ENCODE data around the gene KCNQ1.

DNA sequence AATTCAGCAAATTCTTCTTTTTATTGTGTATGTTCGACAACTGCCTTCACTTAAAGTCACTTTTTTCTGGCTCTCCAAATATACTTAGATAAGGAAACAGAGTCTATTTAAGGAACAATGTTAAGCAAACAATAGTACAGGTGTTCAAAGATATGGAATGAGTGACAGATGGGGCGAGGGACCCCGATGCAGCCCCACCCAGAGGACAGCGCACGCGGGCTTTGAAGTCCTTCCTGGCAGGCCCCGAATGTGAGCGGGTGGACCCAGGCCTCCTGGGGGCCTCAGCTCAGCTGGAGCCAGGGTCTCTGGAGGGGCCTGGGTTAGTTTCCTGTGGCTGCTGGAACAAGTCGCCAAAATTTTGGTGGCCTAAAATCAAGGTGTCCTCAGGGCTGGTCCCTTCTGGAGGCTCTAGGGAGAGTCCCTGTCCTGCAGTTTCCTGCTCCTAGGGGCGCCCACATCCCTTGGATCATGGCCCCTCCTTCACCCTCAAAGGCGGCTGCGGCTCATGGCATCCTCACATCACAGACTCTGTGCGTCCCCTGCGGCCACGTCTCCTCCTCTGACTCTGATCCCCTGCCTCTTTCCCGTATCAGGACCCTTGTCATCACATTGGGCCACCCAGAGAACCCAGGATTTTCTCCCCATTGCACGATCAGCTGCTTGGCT lies 295.6 kb downstream of the KCNQ1 start:
- no peak for TF ChIP-seq EZH2 (IDR thresholded peaks at IDR 0.05; ENCODE audit: borderline replicate concordance, insufficient read depth, low read length, poor library complexity, severe bottlenecking)
- TF ChIP-seq, protein P1, sequence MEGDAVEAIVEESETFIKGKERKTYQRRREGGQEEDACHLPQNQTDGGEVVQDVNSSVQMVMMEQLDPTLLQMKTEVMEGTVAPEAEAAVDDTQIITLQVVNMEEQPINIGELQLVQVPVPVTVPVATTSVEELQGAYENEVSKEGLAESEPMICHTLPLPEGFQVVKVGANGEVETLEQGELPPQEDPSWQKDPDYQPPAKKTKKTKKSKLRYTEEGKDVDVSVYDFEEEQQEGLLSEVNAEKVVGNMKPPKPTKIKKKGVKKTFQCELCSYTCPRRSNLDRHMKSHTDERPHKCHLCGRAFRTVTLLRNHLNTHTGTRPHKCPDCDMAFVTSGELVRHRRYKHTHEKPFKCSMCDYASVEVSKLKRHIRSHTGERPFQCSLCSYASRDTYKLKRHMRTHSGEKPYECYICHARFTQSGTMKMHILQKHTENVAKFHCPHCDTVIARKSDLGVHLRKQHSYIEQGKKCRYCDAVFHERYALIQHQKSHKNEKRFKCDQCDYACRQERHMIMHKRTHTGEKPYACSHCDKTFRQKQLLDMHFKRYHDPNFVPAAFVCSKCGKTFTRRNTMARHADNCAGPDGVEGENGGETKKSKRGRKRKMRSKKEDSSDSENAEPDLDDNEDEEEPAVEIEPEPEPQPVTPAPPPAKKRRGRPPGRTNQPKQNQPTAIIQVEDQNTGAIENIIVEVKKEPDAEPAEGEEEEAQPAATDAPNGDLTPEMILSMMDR (IDR thresholded peaks at IDR 0.05; ENCODE audit: poor library complexity, severe bottlenecking): no peak
- TF ChIP-seq POLR2AphosphoS5 (IDR thresholded peaks at IDR 0.05): no peak
- no peak for TF ChIP-seq EP300 (conservative IDR thresholded peaks at IDR 0.05; ENCODE audit: poor library complexity, severe bottlenecking)
- TF ChIP-seq SMC3 (conservative IDR thresholded peaks at IDR 0.05; ENCODE audit: poor library complexity): no peak

Measured in neural cell (in vitro differentiated cells).